GM12865 (cell line): Measurements from ENCODE around the gene PXMP2.

Experiments
- DNase-seq: peaks from one replicate; pipeline ENCODE4 v3.0.0; 2010; ENCODE audit warnings: low read depth
- H3K4me3 ChIP-seq: 2 replicates; pipeline ENCODE4 v1.5.1; 2011; ENCODE audit warnings: mild to moderate bottlenecking, low read depth, low read length, control low read depth
- TF ChIP-seq, protein P1 (sequence below): IDR thresholded peaks from 2 replicates; pipeline ENCODE4 v1.5.1; 2011; ENCODE audit warnings: low read length, control low read depth, low read depth, inconsistent platforms; ENCODE audit not compliant: insufficient read depth; ENCODE audit errors: missing control alignments

Gene PXMP2

DNA sequence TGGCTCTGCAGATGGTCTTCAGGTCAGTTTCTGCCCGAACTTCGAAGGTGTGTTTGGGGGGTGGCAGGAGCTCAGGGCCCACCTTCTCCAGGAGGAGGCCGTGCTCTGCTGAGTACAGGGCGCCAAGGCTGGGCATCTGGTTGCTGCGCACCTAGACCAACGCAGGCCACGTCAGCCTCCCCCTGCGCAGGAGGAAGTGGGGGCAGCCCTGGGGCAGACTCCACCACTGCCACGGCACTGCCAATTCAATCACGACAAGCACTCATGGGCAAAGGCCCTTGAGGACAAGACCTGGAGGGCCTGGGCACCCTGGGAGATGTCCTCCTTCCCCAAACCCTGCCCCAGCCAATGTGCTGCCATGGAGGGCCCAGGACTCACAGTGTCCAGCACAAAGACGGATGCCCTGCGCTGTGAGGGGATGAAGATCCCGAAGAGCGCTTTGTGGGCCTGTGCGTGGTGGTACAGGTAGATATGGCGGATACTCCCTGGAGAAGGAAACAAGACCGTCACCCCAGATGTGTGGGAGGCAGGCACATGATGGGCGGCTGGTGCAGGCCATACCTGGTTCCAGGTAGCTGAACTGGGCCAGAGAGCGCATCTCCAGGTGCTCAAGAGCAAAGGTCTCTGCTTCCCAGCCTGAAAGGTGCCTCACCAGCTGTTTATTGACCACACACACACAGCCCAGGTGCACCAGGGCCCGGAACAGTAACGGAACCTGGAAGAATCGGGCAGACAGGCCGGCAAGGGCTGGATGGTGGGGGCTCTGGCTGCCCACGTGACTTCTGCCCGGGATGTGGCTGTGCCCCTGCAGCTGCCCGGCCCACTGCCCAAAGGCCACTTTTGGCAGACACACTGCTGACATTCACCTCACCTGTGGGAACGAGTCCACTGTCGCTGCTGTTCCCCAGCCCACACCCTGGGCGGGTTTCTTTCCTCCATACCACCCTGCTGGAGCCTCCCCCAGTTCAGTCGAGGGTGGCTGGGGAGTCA is 44.2 kb upstream of the PXMP2 start:
- TF ChIP-seq, protein P1, sequence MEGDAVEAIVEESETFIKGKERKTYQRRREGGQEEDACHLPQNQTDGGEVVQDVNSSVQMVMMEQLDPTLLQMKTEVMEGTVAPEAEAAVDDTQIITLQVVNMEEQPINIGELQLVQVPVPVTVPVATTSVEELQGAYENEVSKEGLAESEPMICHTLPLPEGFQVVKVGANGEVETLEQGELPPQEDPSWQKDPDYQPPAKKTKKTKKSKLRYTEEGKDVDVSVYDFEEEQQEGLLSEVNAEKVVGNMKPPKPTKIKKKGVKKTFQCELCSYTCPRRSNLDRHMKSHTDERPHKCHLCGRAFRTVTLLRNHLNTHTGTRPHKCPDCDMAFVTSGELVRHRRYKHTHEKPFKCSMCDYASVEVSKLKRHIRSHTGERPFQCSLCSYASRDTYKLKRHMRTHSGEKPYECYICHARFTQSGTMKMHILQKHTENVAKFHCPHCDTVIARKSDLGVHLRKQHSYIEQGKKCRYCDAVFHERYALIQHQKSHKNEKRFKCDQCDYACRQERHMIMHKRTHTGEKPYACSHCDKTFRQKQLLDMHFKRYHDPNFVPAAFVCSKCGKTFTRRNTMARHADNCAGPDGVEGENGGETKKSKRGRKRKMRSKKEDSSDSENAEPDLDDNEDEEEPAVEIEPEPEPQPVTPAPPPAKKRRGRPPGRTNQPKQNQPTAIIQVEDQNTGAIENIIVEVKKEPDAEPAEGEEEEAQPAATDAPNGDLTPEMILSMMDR, result no peak
- no peak for DNase-seq

DNA sequence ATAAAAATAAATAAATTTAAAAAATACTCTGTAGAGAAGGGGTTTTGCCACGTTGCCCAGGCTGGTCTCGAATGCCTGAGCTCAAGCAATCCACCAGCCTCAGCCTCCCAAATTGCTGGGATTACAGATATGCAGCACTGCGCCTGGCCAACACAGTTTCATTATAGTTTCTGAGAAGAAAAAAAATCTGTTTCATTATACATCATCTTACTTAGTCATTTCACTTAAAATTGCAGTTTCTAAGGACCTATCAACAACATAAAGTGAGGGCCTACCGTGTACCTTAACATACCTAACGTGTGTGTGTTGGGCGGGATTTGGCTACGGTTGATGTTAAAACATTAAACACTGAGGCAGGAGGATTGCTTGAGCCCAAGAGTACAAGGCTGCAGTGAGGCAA is 40.5 kb upstream of the PXMP2 start:
- no peak overlapping the region for H3K4me3 ChIP-seq
- TF ChIP-seq, protein P1, result no peak
- no peak for DNase-seq

More for the DNA sequence above, 44.2 kb upstream of the PXMP2 start:
- H3K4me3 ChIP-seq, result no peak overlapping the region

DNA sequence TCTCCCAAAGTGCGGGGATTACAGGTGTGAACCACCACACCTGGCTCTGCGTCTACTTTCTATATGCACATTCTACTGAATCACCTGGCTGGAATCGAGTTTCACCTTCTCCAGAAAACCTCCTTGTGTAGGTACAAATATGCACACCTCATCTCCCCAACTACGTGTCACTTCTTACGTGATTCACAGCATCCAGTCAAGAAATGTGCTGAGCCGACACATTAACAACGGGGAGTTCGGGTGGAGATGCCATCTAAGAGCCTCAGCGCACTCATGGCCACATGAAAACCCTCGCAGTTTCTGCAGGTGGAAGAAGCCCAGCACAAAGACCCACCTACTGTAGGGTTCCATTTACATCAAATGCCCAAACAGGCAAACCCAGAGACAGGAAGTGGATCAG is 39.5 kb upstream of the PXMP2 start:
- H3K4me3 ChIP-seq, result no peak overlapping the region
- TF ChIP-seq, protein P1, result no peak
- DNase-seq, result no peak

DNA sequence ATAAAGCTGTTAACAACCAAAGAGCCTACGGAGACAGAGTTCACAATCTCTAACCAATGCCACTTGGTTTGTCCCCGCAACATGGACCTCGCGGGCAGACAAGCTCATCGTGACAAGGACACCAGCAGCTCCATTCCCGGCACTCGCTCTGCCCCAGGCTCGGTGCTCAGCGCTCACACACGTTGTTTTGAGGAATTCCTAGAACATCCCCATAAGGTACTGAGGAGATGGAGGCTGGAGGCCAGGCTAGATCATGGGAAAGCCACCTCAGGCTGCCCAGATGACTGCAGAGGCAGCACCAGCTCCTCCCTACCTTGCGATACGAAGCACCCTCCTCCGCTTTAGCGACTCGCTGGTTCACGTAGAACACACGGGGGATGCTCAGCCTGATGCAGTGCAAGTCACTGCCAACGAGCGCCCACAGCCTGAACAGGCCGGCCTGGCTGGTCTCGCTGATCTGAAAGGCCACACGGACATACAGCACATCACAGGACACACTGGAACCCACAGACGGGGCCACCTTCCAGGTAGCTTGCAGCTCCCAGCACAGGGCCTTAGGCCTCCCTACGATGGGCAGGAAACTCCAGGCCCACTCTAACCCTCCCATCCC is 38.7 kb upstream of the PXMP2 start:
- TF ChIP-seq, protein P1, result no peak
- no peak for DNase-seq
- H3K4me3 ChIP-seq, result no peak overlapping the region

DNA sequence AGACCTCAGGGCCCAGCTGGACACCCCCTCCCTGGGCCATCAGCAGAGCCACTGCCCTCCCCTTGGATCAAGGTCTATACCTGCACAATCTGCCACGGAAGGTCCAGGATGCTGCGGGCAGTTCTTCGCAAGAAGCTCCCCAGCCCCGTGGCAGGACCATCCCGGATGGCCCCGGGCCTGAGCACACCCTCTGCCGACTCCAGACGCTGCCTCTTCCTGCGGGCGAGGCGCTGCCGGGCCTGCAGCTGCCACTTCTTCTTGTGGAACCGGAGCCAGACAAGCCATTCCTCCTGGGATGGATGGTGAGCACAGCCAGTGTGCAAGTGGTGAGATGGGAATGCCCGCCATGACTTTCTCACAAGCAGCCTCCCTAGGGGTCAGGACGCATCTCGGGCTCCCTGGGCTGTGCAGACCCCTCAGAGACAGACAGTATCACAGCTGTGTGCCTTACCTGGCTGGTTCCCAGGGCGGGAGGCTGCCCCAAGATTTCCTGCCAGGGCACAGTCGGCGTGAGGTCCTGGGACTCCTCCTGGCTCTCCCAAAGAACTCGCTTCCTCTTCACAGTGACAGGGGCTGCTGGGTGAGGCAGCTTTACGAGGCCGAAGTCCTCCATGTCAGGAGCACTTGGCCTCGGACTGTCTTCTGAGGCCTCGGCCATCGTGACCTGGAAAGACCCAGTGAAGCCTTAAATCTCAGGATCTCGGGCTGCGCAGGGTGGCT is 38.0 kb upstream of the PXMP2 start:
- no peak overlapping the region for H3K4me3 ChIP-seq
- no peak for DNase-seq
- TF ChIP-seq, protein P1, result no peak

DNA sequence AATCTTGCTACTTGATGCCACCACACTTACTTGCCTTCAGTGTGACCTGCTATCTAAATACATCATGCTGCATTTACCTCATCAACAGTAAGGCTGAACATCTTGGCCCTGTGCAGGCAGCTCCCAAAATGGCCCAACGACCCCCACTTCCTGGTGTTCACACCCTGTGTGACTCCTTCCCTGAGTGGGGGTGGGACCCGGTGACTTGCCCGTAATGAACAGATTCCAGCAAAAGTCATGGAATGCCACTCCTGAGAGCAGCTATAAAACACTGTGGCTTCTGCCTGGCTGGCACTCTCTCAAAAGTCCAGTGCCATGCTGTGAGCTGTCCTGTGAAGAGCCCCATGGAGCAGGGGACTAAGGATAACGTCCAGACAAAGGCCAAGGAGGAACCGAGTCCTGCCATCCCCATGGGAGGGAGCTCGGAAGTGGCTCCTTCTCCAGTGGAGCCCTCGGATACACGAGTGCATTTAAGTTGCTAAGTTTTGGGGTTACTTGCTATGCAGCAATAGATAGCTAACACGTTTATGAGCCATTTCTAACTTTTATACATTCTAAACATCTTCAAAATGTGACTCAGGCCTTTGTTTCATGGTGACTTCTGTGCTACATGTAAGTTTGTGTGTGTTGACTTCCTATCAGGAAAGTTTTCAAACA is 35.8 kb upstream of the PXMP2 start:
- TF ChIP-seq, protein P1, result no peak
- no peak overlapping the region for H3K4me3 ChIP-seq
- DNase-seq, result no peak
